Thyroid gland (tissue), 4 donors: Measurements from ENCODE around the gene SEMA6A.

Source experiments
- POLR2A ChIP-seq, 2 donors: fragments of 450-650 bp; IDR thresholded peaks; one replicate each; pipeline ENCODE4 v1.6.1; 2017; ENCODE audit warnings: antibody characterized with exemption in 2 of 2, mild to moderate bottlenecking in 2 of 2, moderate library complexity in 1 of 2
- TF ChIP-seq, protein P1 (sequence below), 6 experiments: fragments of 200-600 bp in 3 of 6; fragments of 450-650 bp in 3 of 6; sonication (generic) in 3 of 6; IDR thresholded peaks; one replicate each; pipeline ENCODE4 v1.5.1; 2016 to 2019; ENCODE audit warnings: antibody characterized with exemption in 6 of 6, mild to moderate bottlenecking in 2 of 6, inconsistent platforms in 1 of 6, moderate library complexity in 1 of 6

DNA sequence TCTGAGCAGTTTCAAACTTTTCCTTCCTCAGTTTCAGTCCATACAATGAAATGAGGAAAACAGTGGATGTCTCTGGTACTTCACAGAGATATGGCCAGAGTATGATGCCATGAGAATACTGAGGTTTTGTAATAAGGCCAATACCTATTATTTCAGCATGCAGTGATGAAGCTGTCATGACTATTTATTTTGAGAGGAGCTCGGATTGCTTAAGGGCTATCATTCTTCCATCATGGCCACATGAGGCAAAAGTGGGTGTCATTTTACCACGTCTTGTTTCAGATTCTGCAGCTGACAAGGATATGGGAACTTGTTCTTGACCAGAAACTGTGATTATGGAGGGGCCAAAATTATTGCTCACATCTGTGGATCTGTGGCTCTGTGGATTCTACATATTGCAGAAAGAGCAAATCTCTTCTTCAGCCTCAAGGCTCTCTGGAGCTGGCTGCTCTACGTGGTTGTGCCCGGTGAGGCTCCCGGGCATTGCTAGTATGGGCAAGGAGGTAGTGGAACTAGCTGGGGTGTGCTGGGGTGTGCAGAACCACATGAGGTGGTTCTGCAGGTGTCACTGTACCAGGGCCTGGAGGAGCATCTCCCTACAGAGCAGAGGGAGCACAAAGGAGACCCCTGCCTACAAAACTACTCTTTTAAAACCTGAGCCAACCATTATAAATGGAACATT is 180.3 kb downstream of the SEMA6A start:
- TF ChIP-seq, protein P1, sequence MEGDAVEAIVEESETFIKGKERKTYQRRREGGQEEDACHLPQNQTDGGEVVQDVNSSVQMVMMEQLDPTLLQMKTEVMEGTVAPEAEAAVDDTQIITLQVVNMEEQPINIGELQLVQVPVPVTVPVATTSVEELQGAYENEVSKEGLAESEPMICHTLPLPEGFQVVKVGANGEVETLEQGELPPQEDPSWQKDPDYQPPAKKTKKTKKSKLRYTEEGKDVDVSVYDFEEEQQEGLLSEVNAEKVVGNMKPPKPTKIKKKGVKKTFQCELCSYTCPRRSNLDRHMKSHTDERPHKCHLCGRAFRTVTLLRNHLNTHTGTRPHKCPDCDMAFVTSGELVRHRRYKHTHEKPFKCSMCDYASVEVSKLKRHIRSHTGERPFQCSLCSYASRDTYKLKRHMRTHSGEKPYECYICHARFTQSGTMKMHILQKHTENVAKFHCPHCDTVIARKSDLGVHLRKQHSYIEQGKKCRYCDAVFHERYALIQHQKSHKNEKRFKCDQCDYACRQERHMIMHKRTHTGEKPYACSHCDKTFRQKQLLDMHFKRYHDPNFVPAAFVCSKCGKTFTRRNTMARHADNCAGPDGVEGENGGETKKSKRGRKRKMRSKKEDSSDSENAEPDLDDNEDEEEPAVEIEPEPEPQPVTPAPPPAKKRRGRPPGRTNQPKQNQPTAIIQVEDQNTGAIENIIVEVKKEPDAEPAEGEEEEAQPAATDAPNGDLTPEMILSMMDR (IDR thresholded peaks at IDR 0.05) = no peak
- TF ChIP-seq POLR2A (IDR thresholded peaks at IDR 0.05) = no peak
